H4 (cell line): ENCODE results near the gene IL16. TPM values are rescaled to one million over a fixed set of nuclear protein-coding genes. Genes with fewer than 3 reads are reported as not detected.
"Not testable (repeated sequence)": the region's sequence is repeated elsewhere in the genome, so short reads cannot be mapped to it uniquely, and the experiment has no call there.

Source experiments
- DNase-seq: peaks from one replicate; pipeline ENCODE4 v3.0.0-alpha.2; 2015; ENCODE audit warnings: low spot score
- total RNA-seq: library from RNA; depleted of rRNA; stranded (reverse); fragments of >200 nt; shearing (Covaris generic); gene quantifications from 2 replicates; pipeline ENCODE4 v1.2.3, GENCODE V29; 2014; rRNA removed

The IL16 gene
- total RNA-seq = 0.06 and 0.17 TPM in 2 replicates

DNA sequence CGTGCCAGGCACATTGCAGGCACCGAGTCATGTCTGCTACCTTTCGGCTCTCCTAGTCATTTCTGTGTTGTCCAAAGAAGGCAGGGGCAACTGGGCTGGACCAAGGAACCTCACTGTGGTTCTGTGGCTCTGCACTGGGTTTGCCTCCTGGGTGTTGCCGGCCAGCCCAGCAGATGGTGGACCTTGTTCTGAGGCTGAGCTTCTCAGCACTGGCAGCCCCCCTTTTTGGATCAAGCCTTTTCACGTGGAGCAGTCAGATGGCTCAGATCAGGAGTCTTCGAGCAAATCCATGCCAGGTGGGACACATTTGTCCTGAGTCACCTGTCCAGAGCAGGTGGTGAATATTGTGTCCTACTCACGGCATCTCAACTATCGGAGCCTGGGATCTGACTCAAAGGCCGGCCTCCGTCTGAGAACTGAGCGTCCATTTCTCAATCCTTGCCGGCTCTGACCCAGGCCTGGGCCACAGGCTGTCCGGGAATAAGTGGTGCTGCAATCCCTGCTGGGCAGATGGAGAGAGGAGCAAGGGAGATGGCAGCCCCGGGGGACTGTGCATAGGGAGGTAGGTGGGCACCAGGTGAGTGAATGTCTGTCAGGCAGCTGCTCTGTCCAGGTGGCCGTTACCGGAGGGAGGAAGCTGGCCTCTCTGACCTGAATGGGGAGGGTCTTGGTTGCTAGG is at the start of gene IL16:
IL16 (plus strand) TSS at position 304 of the 679 bp plus-strand sequence. CDS start 28,521 bp downstream, outside the sequence.
- no peak for DNase-seq

DNA sequence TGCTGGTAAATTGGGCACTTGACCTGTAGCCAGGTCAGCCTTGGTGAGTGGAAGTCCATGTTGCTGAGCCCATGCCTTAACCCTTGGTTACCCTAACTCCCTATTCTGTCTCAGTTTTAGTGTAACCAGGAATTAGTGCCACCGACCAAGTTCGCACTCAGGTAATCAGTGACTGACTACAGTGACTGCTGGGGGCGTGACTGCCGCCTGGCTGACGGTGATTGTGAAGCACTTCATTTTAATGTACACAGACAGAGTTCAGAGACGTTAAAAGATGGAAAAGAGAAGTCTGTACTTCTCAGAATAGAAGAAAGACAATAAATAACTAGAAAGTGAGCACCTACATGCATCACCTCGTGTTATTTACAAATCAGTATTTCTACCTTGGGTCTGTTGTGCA is 45.3 kb upstream of the IL16 start:
- no peak for DNase-seq

- no peak for DNase-seq
These were observed 44.3 kb upstream of the IL16 start for GRCh38 chr15:81152339-81152738.

DNA sequence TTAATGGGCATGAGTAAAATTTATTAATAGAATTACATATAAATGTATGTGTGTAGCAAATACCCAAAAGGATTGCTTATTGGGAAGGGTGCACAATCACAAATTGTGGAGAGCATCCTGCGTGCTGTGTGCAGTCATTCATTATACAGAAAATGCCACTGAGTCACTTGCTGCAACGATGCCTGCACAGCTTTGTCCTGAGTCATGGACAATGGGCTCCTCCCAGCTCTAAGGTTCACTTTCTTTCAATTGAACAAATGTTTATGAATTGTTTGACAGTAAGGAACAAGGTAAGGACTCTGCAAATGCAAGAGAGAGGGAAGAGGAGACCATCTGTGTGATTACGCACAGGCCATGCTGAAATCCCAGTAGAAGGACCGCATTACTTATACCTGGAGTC is 43.9 kb upstream of the IL16 start:
- DNase-seq = no peak

DNA sequence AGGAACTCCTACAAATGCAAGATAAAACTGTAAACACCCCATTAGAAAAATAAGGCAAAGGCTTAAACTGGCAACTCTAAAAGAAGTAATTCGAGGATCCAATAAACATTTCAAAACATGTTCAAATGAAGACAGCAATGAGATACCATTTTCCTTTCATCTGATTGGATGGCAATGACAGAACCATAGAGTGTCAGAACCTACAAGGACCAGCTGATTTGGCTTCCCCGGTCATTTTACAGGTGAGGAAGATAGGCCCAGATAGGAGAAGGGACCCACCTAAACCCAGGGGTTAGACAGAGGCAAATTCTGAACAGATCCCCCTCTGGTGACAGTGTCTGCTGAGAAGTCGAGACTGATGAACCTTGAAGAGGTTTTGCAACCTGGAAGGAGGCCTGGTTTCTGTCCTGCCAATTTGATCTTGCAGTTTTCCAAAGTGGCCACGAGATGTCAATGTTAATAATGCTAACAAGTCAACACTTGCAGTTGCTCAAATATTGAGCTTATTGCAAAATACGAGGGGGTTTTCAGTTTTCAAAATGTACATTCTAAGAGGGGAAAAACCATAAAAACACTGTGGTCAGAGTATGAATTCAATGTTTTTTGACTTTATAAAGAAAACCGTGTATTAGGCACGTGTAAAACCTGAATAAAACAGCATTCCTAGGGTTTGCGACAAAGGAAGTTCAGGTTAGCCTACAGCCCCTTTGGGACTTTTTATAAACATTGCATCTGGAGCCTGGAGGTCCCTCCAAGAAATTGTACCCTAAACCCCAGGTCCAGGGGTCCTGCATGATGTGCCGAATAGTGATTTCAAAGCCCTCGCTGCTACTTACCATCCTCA is 41.1 kb upstream of the IL16 start:
- peak; percentile 33 for DNase-seq

- DNase-seq = no peak
These were observed 40.4 kb upstream of the IL16 start for GRCh38 chr15:81156324-81156723.

DNA sequence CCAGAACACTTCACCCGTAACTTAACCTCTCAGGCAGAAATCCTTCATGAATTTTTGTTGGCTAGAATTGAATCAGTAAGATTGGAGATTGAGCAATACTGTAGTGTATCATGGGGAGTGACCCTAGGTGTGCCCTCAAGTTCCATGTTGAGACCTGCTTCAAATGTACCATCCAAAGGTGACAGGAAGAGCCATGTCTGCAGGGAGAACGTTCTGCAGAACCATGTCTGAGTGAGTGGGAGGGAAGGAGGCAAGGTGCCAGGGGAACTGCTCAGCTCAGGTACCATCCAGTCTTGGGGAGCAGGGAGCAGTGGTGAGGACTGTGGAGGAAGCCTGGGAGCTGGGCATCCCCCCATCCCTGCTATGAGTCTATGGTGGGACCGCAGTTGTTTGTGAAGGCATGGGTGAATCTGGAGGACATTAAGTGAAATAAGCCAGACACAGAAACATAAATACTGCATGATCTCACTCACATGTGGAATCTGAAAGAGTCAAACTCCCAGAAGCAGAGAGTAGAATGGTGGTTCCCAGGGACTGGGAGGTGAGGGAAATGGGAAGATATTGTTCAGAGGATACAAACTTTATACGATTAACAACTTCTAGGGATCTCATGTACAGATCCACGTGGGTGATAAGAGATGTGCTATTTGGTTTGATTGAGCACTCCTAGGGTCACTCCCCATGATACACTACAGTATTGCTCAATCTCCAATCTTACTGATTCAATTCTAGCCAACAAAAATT is 39.3 kb upstream of the IL16 start:
- no peak for DNase-seq

GRCh38 chr15:81157939-81158223 is 38.8 kb upstream of the IL16 start:
- DNase-seq = no peak

DNA sequence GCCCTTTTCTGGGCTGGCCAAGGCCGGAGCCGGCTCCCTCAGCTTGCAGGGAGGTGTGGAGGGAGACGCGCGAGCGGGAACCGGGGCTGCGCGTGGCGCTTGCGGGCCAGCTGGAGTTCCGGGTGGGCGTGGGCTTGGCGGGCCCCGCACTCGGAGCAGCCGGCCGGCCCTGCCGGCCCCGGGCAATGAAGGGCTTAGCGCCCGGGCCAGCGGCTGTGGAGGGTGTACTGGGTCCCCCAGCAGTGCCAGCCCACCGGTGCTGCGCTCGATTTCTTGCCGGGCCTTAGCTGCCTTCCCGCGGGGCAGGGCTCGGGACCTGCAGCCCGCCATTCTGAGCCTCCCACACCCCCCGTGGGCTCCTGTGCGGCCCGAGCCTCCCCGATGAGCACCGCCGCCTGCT is 38.1 kb upstream of the IL16 start:
- not testable (repeated sequence) for DNase-seq

DNA sequence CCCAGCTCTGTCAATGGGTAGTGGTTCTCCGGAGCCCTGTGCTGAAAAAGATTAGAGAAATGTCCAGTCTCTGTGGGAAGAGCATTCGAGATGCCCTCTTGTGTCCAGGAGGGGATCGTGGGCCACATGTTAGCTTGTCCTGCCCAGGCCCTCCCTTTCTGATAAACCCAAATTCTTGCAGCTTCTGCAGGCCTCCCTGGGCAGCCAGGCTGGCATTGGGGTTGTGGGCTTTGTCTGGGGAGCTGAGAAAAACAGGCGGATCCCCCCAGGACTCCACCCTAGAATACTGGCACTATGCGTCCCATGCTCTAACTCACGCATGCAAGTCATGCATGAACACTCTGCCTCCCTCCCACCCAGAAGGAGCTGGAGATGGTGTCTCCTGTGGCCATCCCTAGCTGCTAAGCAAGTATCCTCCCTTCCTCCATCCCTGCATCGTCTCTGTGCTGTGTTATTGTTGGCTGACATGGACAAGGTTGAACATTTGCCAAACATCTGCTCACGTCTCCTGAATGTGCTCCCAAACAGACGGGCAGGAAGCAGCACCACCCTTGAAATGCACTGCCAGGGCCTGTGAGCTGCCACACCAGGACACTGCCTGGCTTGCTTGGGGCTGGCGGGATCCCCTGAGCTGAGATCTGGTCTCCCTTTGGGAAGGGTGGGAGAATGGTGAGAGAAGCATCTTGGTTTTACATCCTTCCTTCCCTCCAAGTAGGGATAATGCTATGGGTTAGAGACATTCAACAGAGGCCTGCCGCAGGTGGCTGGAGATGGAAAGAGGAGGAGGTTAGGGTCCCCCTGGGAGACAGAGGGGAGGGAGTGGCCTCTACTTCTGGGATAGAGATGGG is 36.1 kb upstream of the IL16 start:
- DNase-seq = peak; percentile 72

- DNase-seq = no peak
These were observed 35.5 kb upstream of the IL16 start for GRCh38 chr15:81161160-81161673.

DNA sequence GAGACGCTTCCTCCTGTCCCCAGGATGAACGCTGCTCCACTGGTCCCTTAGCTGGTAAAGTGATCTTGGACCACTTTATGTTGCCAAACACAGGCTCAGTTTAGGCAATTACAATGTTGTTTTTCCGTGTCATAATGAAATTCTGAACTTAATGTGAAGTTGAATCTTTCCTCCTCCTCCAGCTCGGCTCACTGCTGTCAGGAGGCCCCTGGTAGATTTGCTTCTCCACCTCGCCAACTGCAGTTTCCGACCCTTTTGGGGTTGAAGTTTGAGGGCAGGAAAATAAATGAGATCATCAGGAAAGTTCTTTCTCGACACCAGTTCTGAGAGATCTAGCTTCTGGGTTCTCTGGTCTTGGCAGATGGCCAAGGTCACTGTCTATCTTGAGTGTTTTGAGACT is 34.8 kb upstream of the IL16 start:
- DNase-seq = no peak

DNA sequence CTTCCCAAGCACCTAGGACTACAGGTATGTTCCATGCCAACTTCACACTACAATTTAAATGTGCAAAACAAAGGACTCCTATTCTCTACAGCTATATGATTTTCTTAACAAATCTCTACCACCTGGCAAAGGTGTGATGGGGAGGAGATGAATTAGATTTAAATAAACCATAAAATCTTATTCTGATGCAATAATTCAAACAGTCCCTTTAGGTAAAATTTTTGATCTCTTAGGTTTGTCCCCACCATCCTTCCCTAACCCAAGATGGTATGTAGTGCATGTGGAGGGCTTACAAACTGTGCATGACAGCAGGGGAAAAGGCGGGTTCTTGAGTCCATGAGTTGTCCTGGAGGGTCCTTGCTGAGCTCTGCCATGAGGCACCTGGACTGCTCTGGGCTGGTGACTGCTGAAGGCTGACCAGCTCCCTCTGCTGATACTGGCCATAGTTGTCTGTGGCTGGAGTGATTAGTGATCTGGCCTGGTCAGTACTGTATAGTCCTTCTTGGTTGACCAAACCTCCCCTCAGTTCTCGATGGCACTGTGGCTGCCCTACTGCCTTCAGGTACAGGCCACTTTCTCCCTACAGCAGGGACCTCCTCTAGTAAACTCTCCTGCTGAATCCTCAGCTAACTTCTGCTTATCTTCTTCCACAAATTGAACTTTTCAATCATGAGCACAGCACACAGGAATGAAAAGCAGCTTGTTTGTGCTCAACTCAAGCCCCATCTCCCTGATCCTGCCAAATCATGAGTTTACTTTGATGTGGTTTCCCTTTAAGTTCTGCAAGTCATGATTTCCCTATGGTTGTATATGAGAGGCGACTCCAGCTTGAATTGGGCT is 32.5 kb upstream of the IL16 start:
- peak; percentile 71 for DNase-seq

GRCh38 chr15:81165535-81165934 is 31.1 kb upstream of the IL16 start:
- DNase-seq = no peak

- DNase-seq = no peak
These were observed 29.9 kb upstream of the IL16 start for GRCh38 chr15:81166636-81167305.

GRCh38 chr15:81168131-81168526 is 28.6 kb upstream of the IL16 start:
- no peak for DNase-seq

- no peak for DNase-seq
These were observed 28.0 kb upstream of the IL16 start for GRCh38 chr15:81168644-81169043.

- no peak for DNase-seq
These were observed 26.2 kb upstream of the IL16 start for GRCh38 chr15:81170511-81170910.

DNA sequence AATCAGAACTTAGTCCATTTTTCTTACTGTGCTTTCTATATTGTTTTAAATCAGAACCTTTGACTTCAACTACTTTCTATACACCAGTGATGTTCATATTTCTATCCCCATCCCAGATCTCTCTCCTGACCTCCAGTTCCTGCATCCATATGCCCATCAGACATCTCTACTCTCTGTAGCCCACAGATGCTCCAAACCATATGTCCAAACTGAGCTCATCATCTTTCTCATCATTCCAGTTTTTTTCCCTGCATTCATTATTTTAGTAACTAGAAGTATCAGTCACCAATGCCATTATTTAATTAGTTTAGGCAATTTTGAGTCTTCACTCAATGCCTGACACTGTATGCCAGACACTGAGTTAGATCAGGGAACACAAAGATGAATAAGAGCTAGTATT is 25.4 kb upstream of the IL16 start:
- DNase-seq = no peak
